Activated naive CD8-positive, alpha-beta T cell treated with anti-CD3 and anti-CD28 coated beads, Interleukin-2, amount 10 ng/mL, durations not matched to agents 7 days and 5 days (primary cell): Measurements from ENCODE around the gene NOL12. TPM values are rescaled to one million over a fixed set of nuclear protein-coding genes. Genes with fewer than 3 reads are reported as not detected.

ENCODE experiments used
- ATAC-seq: fragments of 150-1000 bp; cut with Tn5 transposase; one replicate; pipeline ENCODE4 v1.10.0; 2021; ENCODE audit warnings: low read depth, moderate library complexity
- POLR2A ChIA-PET: fragments of 350-600 bp; sonication (Branson Sonifier 250); formaldehyde crosslinking; loops from one replicate; lab custom pipeline; 2021; ENCODE audit warnings: antibody characterized with exemption; lab: Charles Lee
- DNase-seq: peaks from one replicate; pipeline ENCODE4 v3.0.0; 2021
- H3K27ac Mint-ChIP-seq: one replicate; pipeline ENCODE4 v1.8.0; 2022; ENCODE audit warnings: mild to moderate bottlenecking, mixed read lengths
- H3K27me3 Mint-ChIP-seq: one replicate; pipeline ENCODE4 v1.8.0; 2022; ENCODE audit warnings: mild to moderate bottlenecking, moderate library complexity, mixed read lengths
- H3K36me3 Mint-ChIP-seq: one replicate; pipeline ENCODE4 v1.8.0; 2021; ENCODE audit warnings: mild to moderate bottlenecking, mixed read lengths
- H3K4me1 Mint-ChIP-seq: one replicate; pipeline ENCODE4 v1.8.0; 2021; ENCODE audit warnings: mixed read lengths
- H3K4me3 Mint-ChIP-seq: one replicate; pipeline ENCODE4 v1.8.0; 2022; ENCODE audit warnings: mild to moderate bottlenecking, moderate library complexity, mixed read lengths
- H3K9me3 Mint-ChIP-seq: one replicate; pipeline ENCODE4 v1.8.0; 2021; ENCODE audit warnings: mixed read lengths
- total RNA-seq, 2 experiments: library from RNA; stranded (reverse); gene quantifications; one replicate each; pipeline ENCODE4 v1.2.3, GENCODE V29; 2021

NOL12 gene
- total RNA-seq, 2 experiments from 2014 or later, result 42.8 to 50.4 TPM

- Mint-ChIP-seq H3K4me1 (peaks cover 7% of the 10 kb centered on the region), H3K27ac (no peak overlapping the region), H3K27me3 (no peaks in the 10 kb centered on the region), H3K9me3 (peaks cover 3% of the 10 kb centered on the region), H3K36me3 (peaks cover 6% of the 10 kb centered on the region), H3K4me3 (no peak overlapping the region)
- DNase-seq (no peak), ATAC-seq (no peak)
- POLR2A ChIA-PET, result no interaction called here
Observed at GRCh38 chr22:37734964-37735451, 48.9 kb downstream of the NOL12 start.

DNA sequence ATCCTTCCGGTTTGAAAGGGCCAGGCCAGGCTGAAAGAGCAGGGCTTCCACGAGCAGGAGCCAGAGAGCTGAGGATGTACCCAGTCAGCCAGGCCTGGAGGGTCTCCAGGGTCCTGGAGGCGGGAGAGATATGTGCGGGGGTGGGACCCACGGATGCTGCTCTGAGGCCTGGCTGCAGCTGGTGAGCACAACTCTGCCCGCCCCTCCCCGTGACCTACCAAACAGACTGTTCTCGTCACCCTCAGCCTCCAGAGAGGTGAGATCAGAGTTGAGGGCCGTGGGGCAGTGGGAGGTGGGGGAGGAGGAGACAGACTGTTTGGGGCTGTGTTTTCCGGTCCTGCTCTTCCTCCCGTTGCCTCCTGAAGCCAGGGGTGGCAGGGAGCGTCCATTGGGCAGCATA, 52.9 kb downstream of the NOL12 start:
- Mint-ChIP-seq H3K4me1 (peaks cover 18% of the 10 kb centered on the region), H3K9me3 (peaks cover 3% of the 10 kb centered on the region), H3K36me3 (peaks cover 9% of the 10 kb centered on the region), H3K4me3 (no peak overlapping the region), H3K27ac (no peak overlapping the region), H3K27me3 (no peaks in the 10 kb centered on the region)
- POLR2A ChIA-PET, result no interaction called here
- DNase-seq (no peak), ATAC-seq (no peak)

DNA sequence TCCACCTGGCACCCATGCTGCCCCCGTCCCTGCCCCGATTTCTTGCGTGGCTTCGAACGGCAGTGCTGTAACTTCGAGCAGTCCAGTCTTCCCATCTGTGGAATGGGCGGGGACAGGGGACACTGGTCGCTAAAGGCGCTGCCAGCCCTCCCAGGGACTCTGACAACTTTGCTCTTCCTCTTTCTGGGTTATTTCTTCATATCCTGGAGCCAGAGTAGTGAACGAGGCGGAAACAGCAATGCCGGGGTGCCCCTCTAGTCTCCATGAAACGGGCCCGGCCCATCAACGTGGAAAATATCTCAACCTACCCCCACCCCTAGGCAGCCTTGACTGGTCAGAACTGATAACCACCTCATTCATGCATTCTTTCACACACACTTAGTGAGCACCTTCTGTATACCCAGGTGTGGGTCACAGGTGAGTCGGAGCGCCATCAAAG, 53.5 kb downstream of the NOL12 start:
- H3K27ac Mint-ChIP-seq, result no peak overlapping the region
- DNase-seq (no peak), ATAC-seq (no peak)
- POLR2A ChIA-PET, result interaction anchor here (0.8 kb wide), 1 partner anchor 10 kb away, joined by 3 read pairs; no protein-coding TSS in a partner anchor
- peaks cover 23% of the 10 kb centered on the region for H3K4me1 Mint-ChIP-seq
- H3K9me3 Mint-ChIP-seq, result peaks cover 3% of the 10 kb centered on the region
- H3K36me3 Mint-ChIP-seq, result peaks cover 11% of the 10 kb centered on the region
- no peaks in the 10 kb centered on the region for H3K27me3 Mint-ChIP-seq
- no peak overlapping the region for H3K4me3 Mint-ChIP-seq

GRCh38 chr22:37740455-37741311, 54.5 kb downstream of the NOL12 start:
- Mint-ChIP-seq H3K9me3 (peaks cover 3% of the 10 kb centered on the region), H3K4me1 (peaks cover 30% of the 10 kb centered on the region), H3K36me3 (peaks cover 12% of the 10 kb centered on the region), H3K4me3 (peak overlapping the region; percentile 54), H3K27me3 (no peaks in the 10 kb centered on the region), H3K27ac (peak overlapping the region; percentile 77)
- peak; percentile 41 for DNase-seq
- POLR2A ChIA-PET, result interaction anchor here (0.5 to 2.0 kb wide), 3 partner anchors 9 to 465 kb away, joined by 3 to 5 read pairs (median 3); partner anchors contain the start of gene NOL12
- ATAC-seq, result peak; percentile 75

- no peak for ATAC-seq
- H3K36me3 Mint-ChIP-seq, result peaks cover 12% of the 10 kb centered on the region
- H3K9me3 Mint-ChIP-seq, result peaks cover 3% of the 10 kb centered on the region
- H3K4me1 Mint-ChIP-seq, result peaks cover 30% of the 10 kb centered on the region
- H3K27ac Mint-ChIP-seq, result no peak overlapping the region
- no peak overlapping the region for H3K4me3 Mint-ChIP-seq
- POLR2A ChIA-PET, result interaction anchor here (0.5 to 2.0 kb wide), 3 partner anchors 55 to 465 kb away, joined by 3 to 5 read pairs (median 4); partner anchors contain the start of gene NOL12
- no peak for DNase-seq
- no peaks in the 10 kb centered on the region for H3K27me3 Mint-ChIP-seq
Observed at GRCh38 chr22:37741312-37741795, 55.2 kb downstream of the NOL12 start.

DNA sequence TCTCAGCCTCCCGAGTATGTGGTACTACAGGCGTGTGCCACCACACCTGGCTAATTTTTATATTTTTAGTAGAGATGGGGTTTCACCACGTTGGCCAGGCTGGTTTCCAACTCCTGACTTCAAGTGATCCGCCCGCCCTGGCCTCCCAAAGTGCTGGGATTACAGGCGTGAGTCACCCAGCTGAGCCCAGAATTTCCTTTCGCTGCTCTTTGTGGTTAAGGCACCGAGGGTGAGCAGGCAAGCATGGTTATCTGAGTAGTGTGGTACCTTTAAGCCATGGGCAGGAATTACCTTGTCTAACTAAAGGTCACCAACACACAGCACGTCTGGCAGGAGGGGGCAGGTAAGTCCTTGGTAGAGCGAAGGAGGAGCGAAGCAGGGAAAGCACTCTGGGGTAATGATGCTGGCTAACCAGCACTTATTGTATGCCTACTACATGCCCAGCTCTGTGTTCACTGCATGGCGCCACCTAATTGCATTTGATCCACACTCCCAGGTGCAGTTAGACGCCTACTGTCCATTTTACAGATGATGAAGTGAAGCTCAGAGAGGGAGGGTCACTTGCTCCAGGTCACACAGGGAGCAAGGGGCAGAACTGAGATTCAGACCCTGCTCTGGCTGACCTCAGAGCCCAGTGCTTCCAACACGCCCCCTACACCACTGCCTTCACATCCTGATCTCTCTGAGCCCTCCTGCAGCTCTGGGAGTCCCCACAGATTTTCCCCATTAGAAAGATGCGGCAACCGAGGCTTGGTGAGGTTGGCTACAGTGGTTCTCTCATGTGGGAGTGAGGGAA, 56.4 kb downstream of the NOL12 start:
- peaks cover 3% of the 10 kb centered on the region for H3K9me3 Mint-ChIP-seq
- peaks cover 31% of the 10 kb centered on the region for H3K4me1 Mint-ChIP-seq
- peaks cover 12% of the 10 kb centered on the region for H3K36me3 Mint-ChIP-seq
- POLR2A ChIA-PET, result interaction anchor here (0.8 kb wide), 1 partner anchor 167 kb away, joined by 4 read pairs; no protein-coding TSS in a partner anchor
- H3K27ac Mint-ChIP-seq, result no peak overlapping the region
- H3K27me3 Mint-ChIP-seq, result no peaks in the 10 kb centered on the region
- DNase-seq (no peak), ATAC-seq (no peak)
- H3K4me3 Mint-ChIP-seq, result no peak overlapping the region

Other genes starting within 250 kb of the NOL12 start
- gene MFNG, start 200.0 kb upstream of the NOL12 start, total RNA-seq, result 100 to 1,000 TPM; 207 to 211 TPM
- under 1 TPM; 0.30 to 0.31 TPM for gene CARD10, start 166.9 kb upstream of the NOL12 start, total RNA-seq
- under 1 TPM in 1 of 2 experiments, not detected in 1; 0.31 TPM for gene CDC42EP1, start 125.9 kb upstream of the NOL12 start, total RNA-seq
- gene LGALS2, start 106.3 kb upstream of the NOL12 start, total RNA-seq, result not detected
- 10 to 100 TPM; 75.3 to 79.5 TPM for gene GGA1, start 77.5 kb upstream of the NOL12 start, total RNA-seq
- 100 to 1,000 TPM; 157 to 169 TPM for gene SH3BP1, start 46.7 kb upstream of the NOL12 start, total RNA-seq
- 10 to 100 TPM; 16.4 to 16.6 TPM for gene PDXP, start 27.6 kb upstream of the NOL12 start, total RNA-seq
- 1,000 to 10,000 TPM; 1,082 to 1,187 TPM for gene LGALS1, start 10.7 kb upstream of the NOL12 start, total RNA-seq
- 10 to 100 TPM; 41.4 to 44.4 TPM for gene TRIOBP, start 10.7 kb downstream of the NOL12 start, total RNA-seq
- gene GCAT, start 121.6 kb downstream of the NOL12 start, total RNA-seq, result 10 to 100 TPM in 1 of 2 experiments, 1 to 10 TPM in 1; 9.8 to 10.1 TPM
- not detected for gene GALR3, start 137.0 kb downstream of the NOL12 start, total RNA-seq
- 10 to 100 TPM; 22.2 to 23.3 TPM for gene ANKRD54, start 158.0 kb downstream of the NOL12 start, total RNA-seq
- 100 to 1,000 TPM; 328 to 368 TPM for gene EIF3L, start 163.1 kb downstream of the NOL12 start, total RNA-seq
- gene MICALL1, start 220.0 kb downstream of the NOL12 start, total RNA-seq, result 10 to 100 TPM; 27.9 to 31.3 TPM